Measurements from ENCODE around the gene ENKD1.

The ENKD1 gene

GRCh38 chr16:67679935-67680897 lies 13.7 kb upstream of the ENKD1 start:
- TF ChIP-seq, protein P1, sequence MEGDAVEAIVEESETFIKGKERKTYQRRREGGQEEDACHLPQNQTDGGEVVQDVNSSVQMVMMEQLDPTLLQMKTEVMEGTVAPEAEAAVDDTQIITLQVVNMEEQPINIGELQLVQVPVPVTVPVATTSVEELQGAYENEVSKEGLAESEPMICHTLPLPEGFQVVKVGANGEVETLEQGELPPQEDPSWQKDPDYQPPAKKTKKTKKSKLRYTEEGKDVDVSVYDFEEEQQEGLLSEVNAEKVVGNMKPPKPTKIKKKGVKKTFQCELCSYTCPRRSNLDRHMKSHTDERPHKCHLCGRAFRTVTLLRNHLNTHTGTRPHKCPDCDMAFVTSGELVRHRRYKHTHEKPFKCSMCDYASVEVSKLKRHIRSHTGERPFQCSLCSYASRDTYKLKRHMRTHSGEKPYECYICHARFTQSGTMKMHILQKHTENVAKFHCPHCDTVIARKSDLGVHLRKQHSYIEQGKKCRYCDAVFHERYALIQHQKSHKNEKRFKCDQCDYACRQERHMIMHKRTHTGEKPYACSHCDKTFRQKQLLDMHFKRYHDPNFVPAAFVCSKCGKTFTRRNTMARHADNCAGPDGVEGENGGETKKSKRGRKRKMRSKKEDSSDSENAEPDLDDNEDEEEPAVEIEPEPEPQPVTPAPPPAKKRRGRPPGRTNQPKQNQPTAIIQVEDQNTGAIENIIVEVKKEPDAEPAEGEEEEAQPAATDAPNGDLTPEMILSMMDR (IDR thresholded peaks at IDR 0.05; ENCODE audit: low read depth, low read length) = no peak
- in situ Hi-C loops (cut with HindIII; ENCODE audit: low sequenced_read_pairs) = no loop called here
- H3K4me3 ChIP-seq (ENCODE audit: low read depth, low read length) = no peak overlapping the region
- no peak for DNase-seq (ENCODE audit: low read depth, low spot score)

- DNase-seq (ENCODE audit: low read depth, low spot score) = no peak
- TF ChIP-seq, protein P1 (IDR thresholded peaks at IDR 0.05; ENCODE audit: low read depth, low read length) = no peak
- in situ Hi-C loops (cut with HindIII; ENCODE audit: low sequenced_read_pairs) = no loop called here
- no peak overlapping the region for H3K4me3 ChIP-seq (ENCODE audit: low read depth, low read length)
These were observed 11.9 kb upstream of the ENKD1 start for GRCh38 chr16:67678354-67679023.

DNA sequence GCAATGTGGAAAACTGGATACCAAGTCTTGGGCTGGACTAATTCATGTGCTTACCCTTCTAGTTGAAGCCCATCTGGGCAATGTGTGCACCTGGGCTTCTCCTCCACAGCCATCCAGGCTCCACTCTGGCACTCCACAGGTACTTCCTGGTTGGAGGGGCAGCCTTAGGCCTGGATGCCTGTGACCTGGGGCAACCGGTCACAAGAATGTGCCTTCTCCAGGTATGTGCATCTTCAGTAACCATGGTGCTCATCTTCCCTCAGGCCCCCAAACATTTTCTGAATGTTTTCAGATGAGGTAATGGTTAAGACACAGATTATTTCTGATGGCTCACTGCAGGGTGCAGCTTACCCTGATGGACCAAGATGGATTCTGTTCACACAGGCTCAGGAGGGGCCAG lies 11.2 kb upstream of the ENKD1 start:
- TF ChIP-seq, protein P1 (IDR thresholded peaks at IDR 0.05; ENCODE audit: low read depth, low read length) = no peak
- in situ Hi-C loops (cut with HindIII; ENCODE audit: low sequenced_read_pairs) = no loop called here
- DNase-seq (ENCODE audit: low read depth, low spot score) = no peak
- no peak overlapping the region for H3K4me3 ChIP-seq (ENCODE audit: low read depth, low read length)

GRCh38 chr16:67676939-67677338 lies 10.4 kb upstream of the ENKD1 start:
- TF ChIP-seq, protein P1 (IDR thresholded peaks at IDR 0.05; ENCODE audit: low read depth, low read length) = no peak
- no peak for DNase-seq (ENCODE audit: low read depth, low spot score)
- in situ Hi-C loops (cut with HindIII; ENCODE audit: low sequenced_read_pairs) = no loop called here
- no peak overlapping the region for H3K4me3 ChIP-seq (ENCODE audit: low read depth, low read length)

GRCh38 chr16:67676516-67676915 lies 10.0 kb upstream of the ENKD1 start:
- DNase-seq (ENCODE audit: low read depth, low spot score) = no peak
- TF ChIP-seq, protein P1 (IDR thresholded peaks at IDR 0.05; ENCODE audit: low read depth, low read length) = no peak
- no peak overlapping the region for H3K4me3 ChIP-seq (ENCODE audit: low read depth, low read length)
- in situ Hi-C loops (cut with HindIII; ENCODE audit: low sequenced_read_pairs) = no loop called here

DNA sequence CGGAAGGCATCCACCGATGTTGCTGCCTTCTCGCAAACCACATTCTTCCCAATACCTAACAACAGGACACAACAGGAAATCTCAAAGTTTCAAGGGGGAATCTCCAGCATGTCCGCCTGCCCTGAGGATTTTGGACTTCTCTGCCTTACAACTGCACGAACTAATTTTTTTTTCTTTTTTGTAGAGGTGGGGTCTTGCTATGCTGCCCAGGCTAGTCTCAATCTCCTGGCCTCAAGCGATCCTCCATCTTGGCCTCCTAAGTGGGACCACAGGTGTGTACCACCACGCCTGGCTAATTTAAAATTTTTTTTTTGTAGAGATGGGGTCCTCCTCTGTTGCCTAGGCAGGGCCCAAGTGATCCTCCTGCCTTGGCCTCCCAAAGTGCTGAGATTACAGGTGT lies 9.4 kb upstream of the ENKD1 start:
- DNase-seq (ENCODE audit: low read depth, low spot score) = no peak
- H3K4me3 ChIP-seq (ENCODE audit: low read depth, low read length) = no peak overlapping the region
- TF ChIP-seq, protein P1 (IDR thresholded peaks at IDR 0.05; ENCODE audit: low read depth, low read length) = no peak
- in situ Hi-C loops (cut with HindIII; ENCODE audit: low sequenced_read_pairs) = no loop called here

All from astrocyte of the spinal cord (primary cell).